Body of pancreas (tissue), 4 donors: ENCODE results near the gene SLC2A4RG.

Source experiments
- CTCF ChIP-seq, 7 experiments: fragments of 450-650 bp in 4 of 7; fragments of 200-600 bp in 3 of 7; sonication (generic) in 3 of 7; IDR thresholded peaks; one replicate each; pipeline ENCODE4 v1.5.1; 2016 to 2019; ENCODE audit warnings: antibody characterized with exemption in 7 of 7
- POLR2A ChIP-seq, 3 donors: fragments of 450-650 bp; IDR thresholded peaks; one replicate each; pipeline ENCODE4 v1.6.1; 2016; ENCODE audit warnings: antibody characterized with exemption in 3 of 3, mild to moderate bottlenecking in 2 of 3

GRCh38 chr20:63734111-63734945 is 5.2 kb upstream of the SLC2A4RG start:
- no peak for TF ChIP-seq CTCF (IDR thresholded peaks at IDR 0.05)
- TF ChIP-seq POLR2A (IDR thresholded peaks at IDR 0.05): no peak
